Measurements from ENCODE around the gene TRIM10.
"Not testable (repeated sequence)": the region's sequence is repeated elsewhere in the genome, so short reads cannot be mapped to it uniquely, and the experiment has no call there.

Gene TRIM10

GRCh38 chr6:30172681-30173080 lies 11.7 kb upstream of the TRIM10 start:
- DNase-seq (ENCODE audit: low read depth, low spot score), result no peak

GRCh38 chr6:30171677-30172471 lies 10.9 kb upstream of the TRIM10 start:
- DNase-seq (ENCODE audit: low read depth, low spot score), result peak; percentile 3

GRCh38 chr6:30169658-30170614 lies 8.9 kb upstream of the TRIM10 start:
- DNase-seq (ENCODE audit: low read depth, low spot score), result peak; percentile 18

- DNase-seq (ENCODE audit: low read depth, low spot score), result no peak
Observed at GRCh38 chr6:30168741-30169140, 7.7 kb upstream of the TRIM10 start.

- no peak for DNase-seq (ENCODE audit: low read depth, low spot score)
Observed at GRCh38 chr6:30167101-30167500, 6.1 kb upstream of the TRIM10 start.

GRCh38 chr6:30165238-30165637 lies 4.2 kb upstream of the TRIM10 start:
- not testable (repeated sequence) for DNase-seq (ENCODE audit: low read depth, low spot score)

- DNase-seq (ENCODE audit: low read depth, low spot score), result no peak
Observed at GRCh38 chr6:30164714-30165113, 3.7 kb upstream of the TRIM10 start.

- DNase-seq (ENCODE audit: low read depth, low spot score), result no peak
Observed at GRCh38 chr6:30163918-30164654, 3.1 kb upstream of the TRIM10 start.

GRCh38 chr6:30163090-30163917 lies 2.3 kb upstream of the TRIM10 start, which contains the start of gene TRIM15:
Gene TRIM15, plus strand, starts transcription at chr6:30163546. Its CDS starts 139 bp downstream, at chr6:30163685.
- no peak for DNase-seq (ENCODE audit: low read depth, low spot score)

GRCh38 chr6:30162265-30163089 lies 1.5 kb upstream of the TRIM10 start:
- no peak for DNase-seq (ENCODE audit: low read depth, low spot score)

GRCh38 chr6:30160008-30160784 lies 815 bp downstream of the TRIM10 start:
- DNase-seq (ENCODE audit: low read depth, low spot score), result no peak

- no peak for DNase-seq (ENCODE audit: low read depth, low spot score)
Observed at GRCh38 chr6:30158475-30159040, 2.5 kb downstream of the TRIM10 start.

GRCh38 chr6:30157999-30158398 lies 3.0 kb downstream of the TRIM10 start:
- DNase-seq (ENCODE audit: low read depth, low spot score), result no peak

- DNase-seq (ENCODE audit: low read depth, low spot score), result no peak
Observed at GRCh38 chr6:30157581-30157980, 3.4 kb downstream of the TRIM10 start.

- DNase-seq (ENCODE audit: low read depth, low spot score), result no peak
Observed at GRCh38 chr6:30156774-30157173, 4.2 kb downstream of the TRIM10 start.

GRCh38 chr6:30156262-30156599 lies 4.8 kb downstream of the TRIM10 start:
- no peak for DNase-seq (ENCODE audit: low read depth, low spot score)

- DNase-seq (ENCODE audit: low read depth, low spot score), result no peak
Observed at GRCh38 chr6:30155520-30156261, 5.3 kb downstream of the TRIM10 start.

Data from smooth muscle cell of the brain vasculature (primary cell).